Right renal cortex interstitium (tissue), 3 donors: ENCODE measurements around the gene GDPD5. TPM values are rescaled to one million over a fixed set of nuclear protein-coding genes. Genes with fewer than 3 reads are reported as not detected.

Experiments
- DNase-seq, 3 donors: peaks; one replicate each; pipeline ENCODE4 v3.0.0-alpha.2; 2013; ENCODE audit warnings: low read depth in 3 of 3, low spot score in 2 of 3
- polyA plus RNA-seq, 3 donors: library from polyadenylated mRNA; unstranded; fragments of 120-200 nt; gene quantifications; one replicate each; pipeline ENCODE4 v1.2.1, GENCODE V29; 2013; ENCODE audit not compliant: insufficient read length in 3 of 3

The GDPD5 gene
- polyA plus RNA-seq, 3 donors = 5.8 to 8.5 (median 6.9) TPM

- DNase-seq = no peak
These were observed 8.9 kb downstream of the GDPD5 start for GRCh38 chr11:75516886-75517285.

DNA sequence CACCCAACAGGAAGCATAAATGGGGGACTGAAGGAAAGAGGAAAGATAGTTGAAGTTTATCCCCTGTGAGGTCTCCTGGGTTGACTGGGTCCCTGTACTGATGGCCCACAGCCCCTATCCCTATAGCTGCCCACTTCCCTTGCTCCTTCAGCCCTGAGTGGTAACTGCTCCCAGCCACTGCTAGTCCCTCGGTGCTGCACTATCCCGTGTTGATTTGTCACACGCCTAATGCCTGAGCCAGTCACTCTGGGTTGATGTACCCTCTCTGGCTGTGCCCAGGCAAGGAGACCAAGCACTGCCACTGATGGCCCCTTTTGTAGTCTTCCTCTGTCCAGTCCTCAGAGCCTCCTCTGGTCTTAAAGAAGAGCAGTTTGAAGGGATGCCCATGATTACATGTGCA lies 9.6 kb downstream of the GDPD5 start:
- DNase-seq = no peak

DNA sequence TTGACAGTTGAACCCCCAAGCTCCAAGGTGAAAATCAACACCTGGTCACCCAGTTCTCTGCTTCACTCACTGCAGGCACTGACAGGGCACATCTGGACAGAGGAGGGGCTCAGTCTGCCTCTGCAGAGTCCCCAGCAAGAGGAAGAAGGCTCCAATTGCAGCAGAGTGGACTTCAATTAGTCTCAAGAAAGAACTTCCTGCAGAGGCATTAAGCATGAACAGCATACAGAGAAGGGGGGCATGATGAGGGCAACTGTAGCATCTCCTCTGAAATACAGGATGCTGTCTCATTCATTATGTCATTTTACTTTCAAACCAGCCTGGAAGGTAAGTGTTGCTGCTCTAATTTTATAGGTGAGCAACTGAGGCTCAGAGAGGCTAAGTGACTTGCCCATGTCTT lies 11.1 kb downstream of the GDPD5 start:
- DNase-seq = no peak

DNA sequence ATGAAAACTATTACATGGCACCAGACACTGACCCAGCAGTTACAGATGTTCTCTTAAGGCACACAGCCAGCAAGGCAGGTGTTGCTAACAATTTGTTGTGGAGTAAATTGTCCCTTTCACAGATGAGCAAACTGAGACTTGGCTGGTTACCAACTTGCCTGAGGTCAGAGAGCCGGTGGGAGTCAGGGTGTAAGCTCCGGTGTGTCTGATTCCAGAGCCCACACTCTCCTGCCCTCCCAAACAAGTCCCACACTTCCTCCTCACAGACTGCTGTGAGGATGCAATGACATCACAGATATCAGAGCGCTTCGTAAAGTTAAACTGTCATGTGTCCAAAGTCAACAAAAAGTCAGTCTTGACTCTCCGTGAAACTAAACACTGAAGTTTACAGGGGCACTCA lies 12.5 kb downstream of the GDPD5 start:
- DNase-seq = no peak

- DNase-seq = no peak
These were observed 15.1 kb downstream of the GDPD5 start for GRCh38 chr11:75510723-75511019.

DNA sequence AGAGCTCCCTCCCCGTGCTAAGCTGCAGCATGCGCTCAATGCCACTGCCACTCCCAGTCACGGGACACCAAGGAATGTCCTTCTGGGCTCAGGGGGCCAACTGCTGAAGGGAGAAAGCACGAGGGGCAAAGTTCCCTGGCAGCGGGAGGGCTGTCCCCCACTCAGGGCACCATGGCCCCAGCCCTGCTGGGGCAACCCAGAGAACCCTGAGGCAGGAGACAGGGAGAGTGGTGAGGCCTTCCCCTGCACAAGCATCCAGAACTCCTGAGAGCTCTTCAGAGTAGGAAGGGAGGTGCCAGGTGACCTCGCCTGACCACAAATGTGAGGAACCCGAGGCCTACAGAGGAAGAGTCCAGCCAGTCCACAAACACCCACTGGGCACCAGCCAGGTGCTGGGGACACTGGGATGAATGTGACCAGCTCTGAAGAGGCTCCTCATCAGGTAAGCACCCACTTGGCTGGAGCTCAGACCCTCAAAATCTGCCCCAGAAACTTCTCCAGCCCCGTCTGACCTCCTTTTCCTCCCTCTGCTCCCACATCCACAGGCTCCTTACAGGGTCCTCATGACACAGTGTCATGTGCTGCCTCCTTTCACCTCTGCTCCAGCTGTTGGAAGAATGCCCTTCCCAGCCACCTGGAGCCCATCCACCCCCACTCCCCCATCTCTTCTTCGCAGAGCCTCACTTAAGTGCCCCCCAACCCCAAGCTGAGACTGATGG lies 15.6 kb downstream of the GDPD5 start:
- DNase-seq = no peak

DNA sequence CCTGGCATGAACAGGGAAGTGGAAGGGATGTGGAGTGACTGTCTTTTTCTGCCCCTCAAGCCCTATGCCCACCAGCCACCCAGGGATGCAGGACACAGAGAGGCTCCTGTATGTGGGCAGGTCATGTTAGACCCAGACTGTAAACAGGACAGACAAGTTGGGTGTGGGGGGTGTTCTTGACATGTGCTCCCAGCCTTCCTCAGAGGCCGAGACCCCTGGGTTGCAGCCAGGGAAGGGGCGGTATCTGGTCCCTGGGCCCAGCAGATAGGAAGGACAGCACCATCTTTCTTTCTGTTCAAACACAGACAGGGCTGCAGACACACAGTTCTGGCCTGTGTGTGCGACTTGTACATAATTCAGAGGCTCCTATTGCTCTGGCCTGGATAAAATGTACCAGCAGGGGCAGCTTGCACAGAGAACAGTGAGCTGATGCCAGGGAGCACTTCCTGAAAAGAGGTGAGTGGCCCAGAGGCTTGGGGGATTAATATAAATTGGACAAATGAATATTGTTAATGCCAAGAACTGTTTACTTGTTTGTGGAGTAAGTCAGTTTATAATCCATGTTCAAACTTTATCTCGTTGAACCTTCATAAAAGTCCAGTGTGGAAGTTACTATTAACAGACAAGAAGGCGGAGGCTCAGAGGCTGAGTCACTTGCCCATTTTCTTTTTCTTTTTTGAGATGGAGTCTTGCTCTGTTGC lies 16.6 kb downstream of the GDPD5 start:
- DNase-seq = no peak

DNA sequence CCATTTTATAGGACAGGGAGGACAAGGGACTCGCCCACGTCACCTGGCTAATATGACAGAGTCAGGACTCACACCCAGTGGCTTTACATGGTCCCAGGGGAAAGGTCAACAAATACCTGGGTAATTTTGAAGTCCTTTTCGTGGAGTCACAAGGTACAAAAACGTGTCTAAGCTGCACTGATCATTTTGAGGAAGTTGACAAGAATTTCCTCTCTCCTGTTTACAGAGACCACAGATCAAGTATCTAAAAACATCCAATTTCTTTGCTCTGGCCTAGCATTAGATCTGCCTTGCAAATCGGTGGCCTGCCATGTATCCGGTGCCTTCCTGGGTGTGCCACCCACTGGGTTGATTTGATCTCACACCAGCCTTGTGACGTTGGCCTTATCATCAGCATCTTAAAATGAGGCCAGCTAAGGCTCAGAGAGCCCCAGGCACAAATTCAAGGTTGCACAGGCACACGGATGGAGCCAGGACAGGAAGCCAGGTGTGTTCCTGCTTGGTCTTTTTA lies 17.6 kb downstream of the GDPD5 start:
- DNase-seq = no peak

DNA sequence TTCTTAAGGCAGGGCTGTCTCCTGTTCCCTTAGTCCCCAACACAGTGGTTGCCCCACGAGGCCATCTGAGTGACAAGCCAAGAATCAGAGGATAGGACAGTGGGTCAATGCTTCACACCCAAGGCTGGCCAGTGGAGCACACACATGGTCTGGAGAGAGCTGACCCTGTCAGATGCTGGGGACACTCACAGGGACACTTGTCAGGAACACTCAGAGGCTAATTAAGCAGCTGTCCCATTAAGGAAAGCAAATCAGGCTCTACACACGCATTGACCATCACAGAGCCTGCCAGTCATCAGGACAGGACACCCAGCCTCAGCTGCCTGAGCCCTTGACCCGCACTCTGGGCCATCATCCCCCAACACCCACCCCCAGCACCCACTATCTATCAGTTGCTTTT lies 18.2 kb downstream of the GDPD5 start:
- no peak for DNase-seq

DNA sequence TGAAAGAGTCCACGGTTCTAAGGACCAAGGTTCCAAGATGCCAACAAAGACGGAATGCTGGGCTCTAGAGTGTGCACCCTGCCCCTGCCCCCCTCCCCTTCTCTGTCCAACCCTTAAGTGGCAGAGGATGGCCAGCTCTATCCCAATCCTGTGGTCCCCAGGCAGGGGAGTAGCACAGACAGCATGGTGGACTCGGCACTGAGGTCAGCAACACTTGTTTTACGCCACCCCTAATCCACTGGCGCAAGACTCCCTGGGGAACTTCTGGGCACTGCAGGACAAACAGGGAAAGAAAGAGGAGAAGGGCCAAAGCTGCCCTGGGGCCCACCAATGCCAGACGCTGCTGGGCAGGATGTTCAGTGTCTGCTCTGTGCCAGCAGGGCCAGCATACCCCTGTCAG lies 18.9 kb downstream of the GDPD5 start:
- no peak for DNase-seq

DNA sequence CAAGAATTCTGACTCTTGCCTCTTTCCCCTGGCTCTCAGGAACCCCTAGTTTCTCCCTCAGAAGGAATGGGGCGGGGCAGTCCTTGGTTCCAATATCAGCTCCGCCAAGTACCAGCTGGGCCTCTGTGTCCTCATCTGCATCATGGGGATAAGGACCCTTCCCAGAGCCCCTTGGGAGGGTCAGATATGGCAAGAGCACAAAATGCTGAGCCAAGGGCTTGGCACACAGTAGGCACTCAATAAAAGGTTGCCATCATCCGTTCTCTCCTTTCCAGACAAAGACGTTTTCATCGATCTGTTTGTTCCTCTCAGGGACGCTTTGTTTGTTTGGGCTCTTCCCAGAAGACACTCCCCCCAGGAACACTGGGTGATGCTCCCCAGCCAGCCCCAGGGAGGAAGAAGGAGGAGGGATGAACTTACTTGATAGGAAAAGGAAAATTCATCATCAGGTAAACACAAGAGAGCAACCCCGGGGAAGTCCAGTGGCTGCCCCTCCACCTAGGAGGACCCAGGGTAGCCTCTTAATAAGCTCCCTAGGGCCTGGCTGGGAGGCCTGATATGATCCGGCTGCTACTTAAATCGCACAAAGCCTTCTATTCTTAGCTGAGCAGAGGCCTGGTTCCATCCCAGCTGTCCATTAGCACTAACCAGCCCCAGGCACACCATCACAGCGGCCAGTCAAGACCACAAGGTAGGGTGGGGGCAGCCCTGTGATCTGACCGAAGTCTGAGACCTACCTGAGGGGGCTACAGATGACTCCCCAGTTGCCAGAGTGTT lies 19.6 kb downstream of the GDPD5 start:
- DNase-seq = no peak

DNA sequence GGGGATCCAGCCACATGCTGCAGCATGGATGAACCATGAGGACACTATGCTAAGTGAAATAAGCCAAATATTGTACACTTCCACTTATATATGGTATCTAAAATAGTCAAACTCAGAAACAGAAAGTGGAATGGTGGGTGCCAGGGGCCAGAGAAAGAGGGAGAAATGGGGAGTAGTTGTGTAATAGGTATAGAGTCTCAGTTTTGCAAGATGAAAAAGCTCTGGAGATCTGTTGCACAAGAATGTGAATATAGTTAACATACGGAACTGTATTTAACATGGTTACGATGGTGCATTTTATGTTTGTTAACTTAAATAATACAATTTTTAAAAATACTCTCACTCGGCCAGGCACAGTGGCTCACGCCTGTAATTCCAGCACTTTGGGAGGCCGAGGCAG lies 21.2 kb downstream of the GDPD5 start:
- DNase-seq = no peak

GRCh38 chr11:75503531-75504099 lies 22.1 kb downstream of the GDPD5 start:
- DNase-seq = no peak

DNA sequence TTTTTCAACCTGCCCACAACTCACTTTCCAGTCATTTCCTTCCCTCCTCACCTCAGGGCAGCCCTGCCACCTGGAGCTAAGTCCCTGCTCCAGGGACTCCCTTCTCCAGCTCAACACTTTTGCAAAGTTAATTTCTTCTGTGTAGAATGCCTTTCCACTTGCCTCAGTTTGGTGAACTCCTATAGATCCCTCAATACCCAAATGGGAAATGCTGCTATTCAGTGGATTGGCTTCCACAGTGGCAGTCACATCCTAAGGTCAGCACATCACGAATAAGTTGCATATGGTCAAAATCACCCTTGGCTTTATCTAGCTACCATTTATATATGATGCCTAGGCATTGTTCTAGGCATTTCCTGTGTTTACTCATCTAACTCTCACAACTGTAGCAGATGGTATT lies 23.6 kb downstream of the GDPD5 start:
- no peak for DNase-seq

GRCh38 chr11:75500742-75501141 lies 25.0 kb downstream of the GDPD5 start:
- no peak for DNase-seq

GRCh38 chr11:75499423-75500190 lies 26.1 kb downstream of the GDPD5 start:
- no peak for DNase-seq

GRCh38 chr11:75498556-75499255 lies 27.0 kb downstream of the GDPD5 start:
- no peak for DNase-seq

DNA sequence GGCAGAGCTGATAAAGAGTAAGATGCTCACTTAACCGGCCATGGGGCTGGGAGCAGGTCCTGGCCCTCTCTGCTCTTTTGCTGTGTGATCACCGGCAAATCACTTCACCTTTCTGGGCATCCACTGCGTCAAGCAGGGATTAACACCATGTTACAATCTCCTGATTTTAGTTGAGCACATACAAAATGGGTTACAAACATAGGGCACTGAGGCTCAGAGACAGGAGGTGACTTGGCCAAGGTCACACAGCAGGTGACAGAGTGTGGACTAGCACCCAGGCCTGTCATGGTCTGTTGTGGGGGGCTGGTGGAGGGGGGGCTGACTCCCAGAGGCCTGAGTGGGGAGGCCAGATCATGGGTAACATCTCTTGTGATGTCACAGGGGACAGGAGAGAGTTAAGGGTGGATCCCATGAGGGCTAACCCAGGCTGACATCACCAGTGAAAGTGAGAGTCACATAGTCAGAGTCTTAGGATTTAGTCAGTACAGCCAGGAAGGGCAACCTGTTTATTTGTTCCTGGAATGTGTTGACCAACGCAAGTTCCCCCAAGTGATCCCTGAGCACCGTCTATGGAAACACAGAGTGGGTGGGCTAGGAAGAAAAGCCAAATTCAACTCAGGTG lies 27.8 kb downstream of the GDPD5 start:
- no peak for DNase-seq

GRCh38 chr11:75496305-75496752 lies 29.4 kb downstream of the GDPD5 start:
- no peak for DNase-seq
